Loucy (cell line): ENCODE data around the gene SLC16A5.

ENCODE experiments used
- H2AFZ ChIP-seq: fragments of 200-600 bp; sonication (generic); 2 replicates; pipeline ENCODE4 v1.6.0; 2016; ENCODE audit warnings: antibody characterized with exemption, mild to moderate bottlenecking, low read length, moderate library complexity
- H3F3A ChIP-seq: fragments of 200-600 bp; 2 replicates; pipeline ENCODE4 v1.6.0; 2016; ENCODE audit warnings: antibody characterized with exemption, low read depth, mild to moderate bottlenecking
- H3K27me3 ChIP-seq: fragments of 200-600 bp; sonication (generic); 2 replicates; pipeline ENCODE4 v1.6.1; 2014; ENCODE audit warnings: low read length, mild to moderate bottlenecking; ENCODE audit not compliant: insufficient read depth, poor library complexity, severe bottlenecking
- H3K36me3 ChIP-seq: fragments of 200-600 bp; sonication (generic); 2 replicates; pipeline ENCODE4 v1.6.1; 2016; ENCODE audit warnings: low read length; ENCODE audit not compliant: insufficient read depth
- H3K4me1 ChIP-seq: fragments of 200-600 bp; sonication (generic); 2 replicates; pipeline ENCODE4 v1.5.1; 2014; ENCODE audit warnings: low read length, mild to moderate bottlenecking; ENCODE audit not compliant: insufficient read depth, poor library complexity, severe bottlenecking
- H3K4me2 ChIP-seq: fragments of 200-600 bp; sonication (generic); 2 replicates; pipeline ENCODE4 v1.6.0; 2014; ENCODE audit warnings: antibody characterized with exemption, low read length, low read depth, mild to moderate bottlenecking; ENCODE audit not compliant: poor library complexity, severe bottlenecking
- H3K4me3 ChIP-seq: fragments of 200-600 bp; sonication (generic); 2 replicates; pipeline ENCODE4 v1.5.1; 2014; ENCODE audit warnings: low read length, mild to moderate bottlenecking, mixed read lengths; ENCODE audit not compliant: poor library complexity, severe bottlenecking
- H3K79me2 ChIP-seq: fragments of 200-600 bp; sonication (generic); 2 replicates; pipeline ENCODE4 v1.6.1; 2014; ENCODE audit warnings: low read length; ENCODE audit not compliant: insufficient read depth
- H3K9ac ChIP-seq: fragments of 200-600 bp; sonication (generic); 2 replicates; pipeline ENCODE4 v1.6.0; 2014; ENCODE audit warnings: mild to moderate bottlenecking, low read depth, low read length, moderate library complexity; ENCODE audit not compliant: poor library complexity, severe bottlenecking
- H3K9me2 ChIP-seq: fragments of 200-600 bp; sonication (generic); replicated peaks from 2 replicates; pipeline ENCODE4 v1.6.1; 2016; ENCODE audit warnings: low read depth, low read length, mixed read lengths
- H3K9me3 ChIP-seq: fragments of 200-600 bp; sonication (generic); 2 replicates; pipeline ENCODE4 v1.6.1; 2014; ENCODE audit warnings: mild to moderate bottlenecking, antibody characterized with exemption, low read length, low read depth; ENCODE audit not compliant: insufficient read depth
- H4K20me1 ChIP-seq: fragments of 200-600 bp; sonication (generic); 2 replicates; pipeline ENCODE4 v1.6.0; 2014; ENCODE audit warnings: antibody characterized with exemption, low read length, mild to moderate bottlenecking; ENCODE audit not compliant: insufficient read depth, poor library complexity, severe bottlenecking
- EZH2phosphoT487 ChIP-seq: fragments of 200-600 bp; IDR thresholded peaks from 2 replicates; pipeline ENCODE4 v1.6.1; 2018; ENCODE audit warnings: antibody characterized with exemption, mild to moderate bottlenecking, moderate library complexity, borderline replicate concordance
- TF ChIP-seq, protein P1 (sequence below): fragments of 200-600 bp; sonication (generic); conservative IDR thresholded peaks from 2 replicates; pipeline ENCODE4 v1.5.1; 2014; ENCODE audit warnings: mild to moderate bottlenecking, antibody characterized with exemption, low read length

The SLC16A5 gene

DNA sequence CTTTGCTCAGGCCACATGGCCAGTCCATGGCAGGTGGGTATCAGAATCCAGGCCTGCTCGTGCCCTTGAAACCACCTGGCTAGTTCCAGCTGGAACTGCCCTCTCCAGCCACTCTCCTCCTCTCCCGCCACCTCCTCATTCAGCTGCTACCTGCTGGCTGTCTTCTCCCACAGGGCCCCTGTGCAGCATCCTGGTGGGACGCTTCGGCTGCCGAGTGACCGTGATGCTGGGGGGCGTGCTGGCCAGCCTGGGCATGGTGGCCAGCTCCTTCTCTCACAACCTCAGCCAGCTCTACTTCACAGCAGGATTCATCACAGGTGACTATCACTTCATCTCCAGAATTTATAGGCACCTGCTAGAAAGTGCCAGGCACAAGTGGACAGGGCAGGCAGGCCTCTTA lies 10.1 kb downstream of the SLC16A5 start:
- no peak for TF ChIP-seq EZH2phosphoT487
- TF ChIP-seq, protein P1, sequence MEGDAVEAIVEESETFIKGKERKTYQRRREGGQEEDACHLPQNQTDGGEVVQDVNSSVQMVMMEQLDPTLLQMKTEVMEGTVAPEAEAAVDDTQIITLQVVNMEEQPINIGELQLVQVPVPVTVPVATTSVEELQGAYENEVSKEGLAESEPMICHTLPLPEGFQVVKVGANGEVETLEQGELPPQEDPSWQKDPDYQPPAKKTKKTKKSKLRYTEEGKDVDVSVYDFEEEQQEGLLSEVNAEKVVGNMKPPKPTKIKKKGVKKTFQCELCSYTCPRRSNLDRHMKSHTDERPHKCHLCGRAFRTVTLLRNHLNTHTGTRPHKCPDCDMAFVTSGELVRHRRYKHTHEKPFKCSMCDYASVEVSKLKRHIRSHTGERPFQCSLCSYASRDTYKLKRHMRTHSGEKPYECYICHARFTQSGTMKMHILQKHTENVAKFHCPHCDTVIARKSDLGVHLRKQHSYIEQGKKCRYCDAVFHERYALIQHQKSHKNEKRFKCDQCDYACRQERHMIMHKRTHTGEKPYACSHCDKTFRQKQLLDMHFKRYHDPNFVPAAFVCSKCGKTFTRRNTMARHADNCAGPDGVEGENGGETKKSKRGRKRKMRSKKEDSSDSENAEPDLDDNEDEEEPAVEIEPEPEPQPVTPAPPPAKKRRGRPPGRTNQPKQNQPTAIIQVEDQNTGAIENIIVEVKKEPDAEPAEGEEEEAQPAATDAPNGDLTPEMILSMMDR: no peak
- Histone ChIP-seq H3K4me1 (no peaks in the 10 kb centered on the region), H3K9ac (no peak overlapping the region)

DNA sequence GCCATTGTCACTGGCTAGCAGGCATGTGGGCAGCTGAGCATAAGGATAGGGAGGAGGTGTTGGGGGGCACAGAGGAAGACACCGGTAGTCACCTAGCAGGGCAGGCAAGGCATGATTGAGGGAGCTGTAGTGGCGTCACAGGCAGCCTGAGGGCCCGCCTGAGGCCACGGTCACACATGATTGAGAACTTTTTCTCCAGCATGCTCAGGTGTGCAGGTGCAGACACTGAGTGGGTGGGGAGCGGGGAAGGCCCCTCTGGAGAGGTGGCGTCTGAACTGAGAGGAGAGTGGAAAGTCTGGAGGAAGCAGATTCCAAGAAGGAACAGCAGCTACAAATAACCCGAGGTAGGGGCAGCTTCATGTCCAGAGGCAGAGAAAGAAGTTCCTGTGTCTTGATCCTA lies 11.1 kb downstream of the SLC16A5 start:
- Histone ChIP-seq H4K20me1 (no peaks in the 10 kb centered on the region), H3K4me1 (no peaks in the 10 kb centered on the region), H3K4me3 (no peak overlapping the region), H3K36me3 (no peaks in the 10 kb centered on the region), H3K9ac (no peak overlapping the region), H3K9me2 (no peaks in the 10 kb centered on the region), H2AFZ (no peak overlapping the region), H3K27me3 (no peaks in the 10 kb centered on the region), H3K9me3 (no peaks in the 10 kb centered on the region), H3F3A (no peaks in the 10 kb centered on the region), H3K4me2 (no peak overlapping the region), H3K79me2 (no peaks in the 10 kb centered on the region)
- TF ChIP-seq, protein P1: no peak
- no peak for TF ChIP-seq EZH2phosphoT487

More for the DNA sequence above, 10.1 kb downstream of the SLC16A5 start:
- Histone ChIP-seq H4K20me1 (no peaks in the 10 kb centered on the region), H3K9me3 (no peaks in the 10 kb centered on the region), H3K79me2 (no peaks in the 10 kb centered on the region), H3K4me2 (no peak overlapping the region), H3K9me2 (no peaks in the 10 kb centered on the region), H3K4me3 (no peak overlapping the region), H2AFZ (no peak overlapping the region), H3K27me3 (no peaks in the 10 kb centered on the region), H3F3A (no peaks in the 10 kb centered on the region), H3K36me3 (no peaks in the 10 kb centered on the region)

DNA sequence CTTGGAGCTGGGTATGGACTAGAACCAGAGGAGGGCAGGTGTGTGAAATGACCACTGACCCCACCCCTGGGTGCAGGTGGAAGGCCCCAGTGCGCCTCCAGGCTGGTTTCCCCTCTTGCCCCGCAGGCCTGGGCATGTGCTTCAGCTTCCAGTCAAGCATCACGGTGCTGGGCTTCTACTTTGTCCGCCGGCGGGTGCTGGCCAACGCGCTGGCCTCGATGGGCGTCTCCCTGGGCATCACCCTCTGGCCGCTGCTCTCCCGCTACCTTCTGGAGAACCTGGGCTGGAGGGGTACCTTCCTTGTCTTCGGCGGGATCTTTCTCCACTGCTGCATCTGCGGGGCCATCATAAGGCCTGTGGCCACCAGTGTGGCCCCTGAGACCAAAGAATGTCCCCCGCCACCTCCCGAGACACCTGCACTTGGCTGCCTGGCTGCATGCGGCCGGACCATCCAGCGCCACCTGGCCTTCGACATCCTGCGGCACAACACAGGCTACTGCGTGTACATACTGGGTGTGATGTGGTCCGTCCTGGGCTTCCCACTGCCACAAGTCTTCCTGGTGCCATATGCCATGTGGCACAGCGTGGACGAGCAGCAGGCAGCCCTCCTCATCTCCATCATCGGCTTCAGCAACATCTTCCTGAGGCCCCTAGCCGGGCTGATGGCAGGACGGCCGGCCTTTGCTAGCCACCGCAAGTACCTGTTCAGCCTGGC lies 12.3 kb downstream of the SLC16A5 start:
- H2AFZ ChIP-seq: no peak overlapping the region
- TF ChIP-seq, protein P1: no peak
- TF ChIP-seq EZH2phosphoT487: no peak
- H4K20me1 ChIP-seq: no peaks in the 10 kb centered on the region
- no peaks in the 10 kb centered on the region for H3K9me3 ChIP-seq
- H3K9me2 ChIP-seq: no peaks in the 10 kb centered on the region
- no peak overlapping the region for H3K9ac ChIP-seq
- no peaks in the 10 kb centered on the region for H3F3A ChIP-seq
- H3K36me3 ChIP-seq: no peaks in the 10 kb centered on the region
- no peak overlapping the region for H3K4me2 ChIP-seq
- H3K79me2 ChIP-seq: no peaks in the 10 kb centered on the region
- H3K4me1 ChIP-seq: no peaks in the 10 kb centered on the region
- no peak overlapping the region for H3K4me3 ChIP-seq
- H3K27me3 ChIP-seq: no peaks in the 10 kb centered on the region
